Kidney glomerular epithelial cell (primary cell): Measurements from ENCODE around the gene POLR3K.
"Not testable (repeated sequence)": the region's sequence is repeated elsewhere in the genome, so short reads cannot be mapped to it uniquely, and the experiment has no call there.

Experiments
- DNase-seq: peaks from one replicate; lab custom pipeline; 2025; lab: John Stamatoyannopoulos, UW

Gene POLR3K

GRCh38 chr16:42691-43090 is 10.7 kb downstream of the POLR3K start:
- no peak for DNase-seq

- no peak for DNase-seq
Observed at GRCh38 chr16:42069-42457, 11.3 kb downstream of the POLR3K start.

GRCh38 chr16:41439-42068 is 11.9 kb downstream of the POLR3K start:
- DNase-seq = no peak

GRCh38 chr16:38941-39892 is 14.2 kb downstream of the POLR3K start:
- DNase-seq = no peak

- DNase-seq = not testable (repeated sequence)
Observed at GRCh38 chr16:38206-38605, 15.2 kb downstream of the POLR3K start.

GRCh38 chr16:37511-37910 is 15.9 kb downstream of the POLR3K start:
- DNase-seq = no peak

- DNase-seq = no peak
Observed at GRCh38 chr16:36336-36984, 16.9 kb downstream of the POLR3K start.

GRCh38 chr16:35678-36305 is 17.6 kb downstream of the POLR3K start:
- no peak for DNase-seq

- no peak for DNase-seq
Observed at GRCh38 chr16:35011-35677, 18.3 kb downstream of the POLR3K start.

GRCh38 chr16:34648-34987 is 18.8 kb downstream of the POLR3K start:
- DNase-seq = no peak

GRCh38 chr16:33877-34647 is 19.3 kb downstream of the POLR3K start:
- no peak for DNase-seq

GRCh38 chr16:33154-33876 is 20.1 kb downstream of the POLR3K start:
- not testable (repeated sequence) for DNase-seq

- not testable (repeated sequence) for DNase-seq
Observed at GRCh38 chr16:30627-31026, 22.8 kb downstream of the POLR3K start.

- DNase-seq = not testable (repeated sequence)
Observed at GRCh38 chr16:25926-26348, 27.5 kb downstream of the POLR3K start.

GRCh38 chr16:24151-24550 is 29.3 kb downstream of the POLR3K start:
- not testable (repeated sequence) for DNase-seq

- not testable (repeated sequence) for DNase-seq
Observed at GRCh38 chr16:20886-21285, 32.5 kb downstream of the POLR3K start.

GRCh38 chr16:17062-17765 is 36.2 kb downstream of the POLR3K start:
- not testable (repeated sequence) for DNase-seq

- DNase-seq = peak; percentile 19
Observed at GRCh38 chr16:10772-11171, 42.6 kb downstream of the POLR3K start.

GRCh38 chr16:9903-10665 is 43.3 kb downstream of the POLR3K start:
- DNase-seq = no peak
